ENCODE results near the gene SERINC1. TPM values are rescaled to one million over a fixed set of nuclear protein-coding genes. Genes with fewer than 3 reads are reported as not detected.
"Not testable (repeated sequence)": the region's sequence is repeated elsewhere in the genome, so short reads cannot be mapped to it uniquely, and the experiment has no call there.

SERINC1 gene
- total and polyA plus RNA-seq, 9 donors, result 125 to 207 (median 160) TPM

DNA sequence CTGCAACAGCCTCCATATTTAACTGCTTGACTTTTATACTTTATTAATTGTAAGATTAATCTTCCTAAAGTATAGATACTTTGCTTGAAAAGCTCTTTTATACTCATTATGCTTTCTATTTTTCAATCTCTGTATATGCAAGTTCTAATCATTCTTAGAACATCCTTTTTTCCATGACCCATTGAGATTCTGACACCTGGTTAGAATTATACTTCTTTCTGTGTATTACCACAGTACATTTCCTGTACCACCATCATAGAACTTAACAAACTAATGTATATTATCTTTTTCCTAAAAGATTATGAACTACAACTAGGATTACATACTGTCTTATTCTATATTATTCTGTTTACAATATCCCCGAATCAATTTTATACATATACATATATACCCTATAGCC lies 13.5 kb downstream of the SERINC1 start:
- WGBS, 3 donors, result 88 to 98% (median 92%) methylated on average over 1 of the region's 1 CpG
- H3K36me3 ChIP-seq, result no peaks in the 10 kb centered on the region
- H3K4me3 ChIP-seq, result no peak overlapping the region
- DNase-seq, result no peak
- no peak overlapping the region for H3K27ac ChIP-seq
- no peaks in the 10 kb centered on the region for H3K9me3 ChIP-seq
- TF ChIP-seq, protein P1, sequence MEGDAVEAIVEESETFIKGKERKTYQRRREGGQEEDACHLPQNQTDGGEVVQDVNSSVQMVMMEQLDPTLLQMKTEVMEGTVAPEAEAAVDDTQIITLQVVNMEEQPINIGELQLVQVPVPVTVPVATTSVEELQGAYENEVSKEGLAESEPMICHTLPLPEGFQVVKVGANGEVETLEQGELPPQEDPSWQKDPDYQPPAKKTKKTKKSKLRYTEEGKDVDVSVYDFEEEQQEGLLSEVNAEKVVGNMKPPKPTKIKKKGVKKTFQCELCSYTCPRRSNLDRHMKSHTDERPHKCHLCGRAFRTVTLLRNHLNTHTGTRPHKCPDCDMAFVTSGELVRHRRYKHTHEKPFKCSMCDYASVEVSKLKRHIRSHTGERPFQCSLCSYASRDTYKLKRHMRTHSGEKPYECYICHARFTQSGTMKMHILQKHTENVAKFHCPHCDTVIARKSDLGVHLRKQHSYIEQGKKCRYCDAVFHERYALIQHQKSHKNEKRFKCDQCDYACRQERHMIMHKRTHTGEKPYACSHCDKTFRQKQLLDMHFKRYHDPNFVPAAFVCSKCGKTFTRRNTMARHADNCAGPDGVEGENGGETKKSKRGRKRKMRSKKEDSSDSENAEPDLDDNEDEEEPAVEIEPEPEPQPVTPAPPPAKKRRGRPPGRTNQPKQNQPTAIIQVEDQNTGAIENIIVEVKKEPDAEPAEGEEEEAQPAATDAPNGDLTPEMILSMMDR (IDR thresholded peaks at IDR 0.05), result no peak
- TF ChIP-seq POLR2A (IDR thresholded peaks at IDR 0.05), result no peak
- TF ChIP-seq EP300 (IDR thresholded peaks at IDR 0.05), result no peak
- H3K4me1 ChIP-seq (ENCODE audit: insufficient read depth), result peaks cover 8% of the 10 kb centered on the region
- H3K27me3 ChIP-seq, result no peaks in the 10 kb centered on the region
- intact Hi-C loops (cut with DNase I), result no loop called here

- H3K4me3 ChIP-seq; H3K27me3 ChIP-seq; H3K9me3 ChIP-seq; intact Hi-C loops (cut with DNase I); H3K36me3 ChIP-seq; DNase-seq; H3K4me1 ChIP-seq (ENCODE audit: insufficient read depth); H3K27ac ChIP-seq: not testable (repeated sequence)
- 91 to 100% (median 97%) methylated on average over 1 of the region's 1 CpG for WGBS, 3 donors
Observed at GRCh38 chr6:122455116-122455515, 16.5 kb downstream of the SERINC1 start.

GRCh38 chr6:122454673-122455072 lies 16.9 kb downstream of the SERINC1 start:
- intact Hi-C loops (cut with DNase I), result no loop called here
- H3K36me3 ChIP-seq, result no peaks in the 10 kb centered on the region
- WGBS, 3 donors, result 82 to 86% (median 82%) methylated on average over 4 of the region's 4 CpGs

GRCh38 chr6:122452509-122452908 lies 19.1 kb downstream of the SERINC1 start:
- Histone ChIP-seq H3K4me1 (ENCODE audit: insufficient read depth) (no peaks in the 10 kb centered on the region), H3K9me3 (no peaks in the 10 kb centered on the region), H3K36me3 (no peaks in the 10 kb centered on the region), H3K4me3 (no peak overlapping the region), H3K27ac (no peak overlapping the region), H3K27me3 (no peaks in the 10 kb centered on the region)
- intact Hi-C loops (cut with DNase I), result no loop called here
- 51 to 59% (median 51%) methylated on average over 1 of the region's 1 CpG for WGBS, 3 donors
- DNase-seq, result no peak
- TF ChIP-seq POLR2A (IDR thresholded peaks at IDR 0.05) (no peak), EP300 (IDR thresholded peaks at IDR 0.05) (no peak)
- TF ChIP-seq, protein P1 (IDR thresholded peaks at IDR 0.05), result no peak

More at GRCh38 chr6:122454673-122455072, 16.9 kb downstream of the SERINC1 start:
- Histone ChIP-seq H3K9me3 (no peaks in the 10 kb centered on the region), H3K27ac (no peak overlapping the region), H3K4me1 (ENCODE audit: insufficient read depth) (peaks cover 3% of the 10 kb centered on the region), H3K4me3 (no peak overlapping the region), H3K27me3 (no peaks in the 10 kb centered on the region)
- TF ChIP-seq POLR2A (IDR thresholded peaks at IDR 0.05), result no peak
- no peak for TF ChIP-seq EP300 (IDR thresholded peaks at IDR 0.05)
- TF ChIP-seq, protein P1 (IDR thresholded peaks at IDR 0.05), result no peak
- DNase-seq, result no peak

- DNase-seq, result no peak
- Histone ChIP-seq H3K27me3 (no peaks in the 10 kb centered on the region), H3K4me3 (no peak overlapping the region), H3K27ac (no peak overlapping the region), H3K9me3 (no peaks in the 10 kb centered on the region), H3K4me1 (ENCODE audit: insufficient read depth) (no peaks in the 10 kb centered on the region), H3K36me3 (no peaks in the 10 kb centered on the region)
- intact Hi-C loops (cut with DNase I), result no loop called here
- 95 to 100% (median 98%) methylated on average over 1 of the region's 1 CpG for WGBS, 3 donors
- TF ChIP-seq POLR2A (IDR thresholded peaks at IDR 0.05) (no peak), EP300 (IDR thresholded peaks at IDR 0.05) (no peak)
- TF ChIP-seq, protein P1 (IDR thresholded peaks at IDR 0.05), result no peak
Observed at GRCh38 chr6:122449069-122449468, 22.5 kb downstream of the SERINC1 start.

All from ovary (tissue), 9 donors.